Left ventricle myocardium inferior (tissue), 1 donor: ENCODE measurements around the gene COL18A1. TPM values are rescaled to one million over a fixed set of nuclear protein-coding genes. Genes with fewer than 3 reads are reported as not detected.
A peak's percentile ranks its signal among the peaks of the same experiment; 100 is the strongest.

Experiments
- DNase-seq: peaks from one replicate; pipeline ENCODE4 v3.0.0-alpha.2; 2020
- H3K27ac ChIP-seq: fragments of 200-600 bp; replicated peaks from 2 replicates; pipeline ENCODE4 v1.8.0; 2021
- H3K27me3 ChIP-seq: fragments of 200-600 bp; 2 replicates; pipeline ENCODE4 v1.8.0; 2021; ENCODE audit warnings: low read depth
- H3K36me3 ChIP-seq: fragments of 200-600 bp; 2 replicates; pipeline ENCODE4 v1.8.0; 2021
- H3K4me1 ChIP-seq: fragments of 200-600 bp; 2 replicates; pipeline ENCODE4 v1.8.0; 2021
- H3K4me3 ChIP-seq: fragments of 200-600 bp; 2 replicates; pipeline ENCODE4 v1.8.0; 2021; ENCODE audit warnings: mild to moderate bottlenecking, moderate library complexity
- H3K9me3 ChIP-seq: fragments of 200-600 bp; replicated peaks from 2 replicates; pipeline ENCODE4 v1.8.0; 2021
- CTCF ChIP-seq: fragments of 200-600 bp; IDR thresholded peaks from 2 replicates; pipeline ENCODE4 v1.8.0; 2021; ENCODE audit warnings: antibody characterized with exemption, mild to moderate bottlenecking, borderline replicate concordance
- intact Hi-C: fragments of 100-400 bp; cut with micrococcal nuclease; formaldehyde crosslinking; loops from one replicate; pipeline ENCODE4 v1.11.0; 2022
- total RNA-seq: library from RNA; stranded (reverse); fragmentation: NEBNext Ultra II Directional; extraction: Animal tissue kit (Norgen Biotek cat#: 25700); gene quantifications from one replicate; pipeline ENCODE4 v1.2.1, GENCODE V29; 2021
- donor health status: DM: no; HTN: yes; CAD: no; lungs with severe emphysema.

The COL18A1 gene
- total RNA-seq, 1 donor from 2014 or later = 66.5 TPM

GRCh38 chr21:45541221-45542039, 136.5 kb downstream of the COL18A1 start:
- no peaks in the 10 kb centered on the region for H3K36me3 ChIP-seq
- no peaks in the 10 kb centered on the region for H3K9me3 ChIP-seq
- peak; percentile 80 for DNase-seq
- peak overlapping the region; percentile 74 for H3K4me3 ChIP-seq
- no peaks in the 10 kb centered on the region for H3K27me3 ChIP-seq
- intact Hi-C loops = no loop called here
- H3K27ac ChIP-seq = peak overlapping the region; percentile 40
- H3K4me1 ChIP-seq = peaks cover 16% of the 10 kb centered on the region
- TF ChIP-seq CTCF = no peak

- peak; percentile 76 for DNase-seq
- H3K27me3 ChIP-seq = no peaks in the 10 kb centered on the region
- H3K9me3 ChIP-seq = no peaks in the 10 kb centered on the region
- H3K4me3 ChIP-seq = peak within 1 kb of the TSS; percentile 74
- no peaks in the 10 kb centered on the region for H3K36me3 ChIP-seq
- H3K27ac ChIP-seq = peak within 1 kb of the TSS; percentile 40
- H3K4me1 ChIP-seq = peaks cover 16% of the 10 kb centered on the region
- TF ChIP-seq CTCF = peak; percentile 61
- intact Hi-C loops = no loop called here
Measured at GRCh38 chr21:45542242-45542666, 137.3 kb downstream of the COL18A1 start, which contains the start of gene SLC19A1. Gene SLC19A1, minus strand, starts transcription at chr21:45542440. Its CDS starts 4,481 bp downstream, at chr21:45537959.

- Histone ChIP-seq H3K4me3 (peak overlapping the region; percentile 74), H3K36me3 (no peaks in the 10 kb centered on the region), H3K27ac (peak overlapping the region; percentile 40), H3K9me3 (no peaks in the 10 kb centered on the region), H3K27me3 (no peaks in the 10 kb centered on the region), H3K4me1 (peaks cover 16% of the 10 kb centered on the region)
- intact Hi-C loops = no loop called here
- peak; percentile 25 for DNase-seq
- no peak for TF ChIP-seq CTCF
Measured at GRCh38 chr21:45542667-45543370, 137.9 kb downstream of the COL18A1 start.

- Histone ChIP-seq H3K36me3 (no peaks in the 10 kb centered on the region), H3K27ac (no peak overlapping the region), H3K4me3 (no peak overlapping the region), H3K4me1 (peaks cover 16% of the 10 kb centered on the region), H3K27me3 (no peaks in the 10 kb centered on the region), H3K9me3 (no peaks in the 10 kb centered on the region)
- no peak for TF ChIP-seq CTCF
- intact Hi-C loops = no loop called here
- peak; percentile 15 for DNase-seq
Measured at GRCh38 chr21:45543371-45543709, 138.4 kb downstream of the COL18A1 start.

- Histone ChIP-seq H3K4me1 (peaks cover 16% of the 10 kb centered on the region), H3K9me3 (no peaks in the 10 kb centered on the region), H3K36me3 (no peaks in the 10 kb centered on the region), H3K27me3 (no peaks in the 10 kb centered on the region), H3K27ac (no peak overlapping the region), H3K4me3 (no peak overlapping the region)
- intact Hi-C loops = no loop called here
- TF ChIP-seq CTCF = no peak
- DNase-seq = peak; percentile 11
Measured at GRCh38 chr21:45543710-45544448, 138.9 kb downstream of the COL18A1 start.
